Activated CD4-positive, alpha-beta T cell treated with anti-CD3 and anti-CD28 coated beads for 36 hours (primary cell): ENCODE results near the gene BCAP31. TPM values are rescaled to one million over a fixed set of nuclear protein-coding genes. Genes with fewer than 3 reads are reported as not detected.
A peak's percentile ranks its signal among the peaks of the same experiment; 100 is the strongest.

Experiments used
- ATAC-seq: fragments of 200-7000 bp; cut with Tn5 transposase; one replicate; pipeline ENCODE4 v1.10.0; 2021; ENCODE audit warnings: mild to moderate bottlenecking, moderate library complexity
- CTCF ChIA-PET: fragments of 350-600 bp; sonication (Branson Sonifier 250); formaldehyde crosslinking; loops from one replicate; lab custom pipeline; 2021; ENCODE audit warnings: antibody characterized with exemption; lab: Charles Lee
- POLR2A ChIA-PET: fragments of 350-600 bp; sonication (Branson Sonifier 250); formaldehyde crosslinking; loops from one replicate; lab custom pipeline; 2021; ENCODE audit warnings: antibody characterized with exemption, inconsistent platforms; lab: Charles Lee
- DNase-seq: peaks from one replicate; pipeline ENCODE4 v3.0.0-alpha.2; 2020
- H3K27ac Mint-ChIP-seq: one replicate; pipeline ENCODE4 v1.8.0; 2021; ENCODE audit warnings: mixed read lengths
- H3K27me3 Mint-ChIP-seq: one replicate; pipeline ENCODE4 v1.8.0; 2021; ENCODE audit warnings: mixed read lengths
- H3K36me3 Mint-ChIP-seq: one replicate; pipeline ENCODE4 v1.8.0; 2021; ENCODE audit warnings: low read depth, mixed read lengths
- H3K4me1 Mint-ChIP-seq: one replicate; pipeline ENCODE4 v1.8.0; 2021; ENCODE audit warnings: mixed read lengths
- H3K4me3 Mint-ChIP-seq: one replicate; pipeline ENCODE4 v1.8.0; 2021; ENCODE audit warnings: mild to moderate bottlenecking, moderate library complexity, mixed read lengths
- H3K9me3 Mint-ChIP-seq: one replicate; pipeline ENCODE4 v1.8.0; 2021; ENCODE audit warnings: low read depth, mixed read lengths
- intact Hi-C, 2 experiments: fragments of 100-400 bp; cut with DNase I in 1 of 2; cut with micrococcal nuclease in 1 of 2; formaldehyde crosslinking; loops; one replicate each; pipeline versions ENCODE4 v1.14.2 to v1.15.1; 2022 to 2024; cut with DNase I, micrococcal nuclease
- total RNA-seq, 2 experiments: library from RNA; stranded (reverse); gene quantifications; one replicate each; pipeline ENCODE4 v1.2.3, GENCODE V29; 2021

BCAP31 gene
- total RNA-seq, 2 experiments from 2014 or later: 78.0 to 106 TPM

- Mint-ChIP-seq H3K36me3 (peaks cover 24% of the 10 kb centered on the region), H3K4me3 (peak overlapping the region; percentile 89), H3K9me3 (no peaks in the 10 kb centered on the region), H3K4me1 (peaks cover 23% of the 10 kb centered on the region), H3K27ac (peak overlapping the region; percentile 87), H3K27me3 (no peaks in the 10 kb centered on the region)
- peak; percentile 71 for DNase-seq
- intact Hi-C loops: loop anchor here (1.0 to 10.0 kb wide), 12 partner anchors 71 to 824 kb away; partner anchors contain the start of genes HAUS7 (in 2 of the 2), IDH3G (in 2 of the 2), SSR4 (in 2 of the 2) and CCNQ (in 1 of the 2)
- ATAC-seq: peak; percentile 20
- CTCF ChIA-PET: interaction anchor here (0.6 to 1.4 kb wide), 3 partner anchors 15 to 1075 kb away, joined by 3 to 4 read pairs (median 3); no protein-coding TSS in a partner anchor
- POLR2A ChIA-PET: no interaction called here
These were observed 586 bp downstream of the BCAP31 start for GRCh38 chrX:153723351-153724251.

- Mint-ChIP-seq H3K4me3 (peak overlapping the region; percentile 89), H3K9me3 (no peaks in the 10 kb centered on the region), H3K27ac (peak overlapping the region; percentile 87), H3K36me3 (peaks cover 25% of the 10 kb centered on the region), H3K4me1 (peaks cover 24% of the 10 kb centered on the region), H3K27me3 (no peaks in the 10 kb centered on the region)
- ATAC-seq (no peak), DNase-seq (no peak)
- intact Hi-C loops: loop anchor here (5.0 to 10.0 kb wide), 4 partner anchors 251 to 762 kb away; partner anchors contain the start of genes EMD (in 1 of the 2), FLNA (in 1 of the 2), HAUS7 (in 1 of the 2) and MECP2 (in 1 of the 2)
- ChIA-PET POLR2A (no interaction called here), CTCF (interaction anchor here (0.7 to 1.4 kb wide), 3 partner anchors 14 to 1076 kb away, joined by 3 to 4 read pairs (median 4); no protein-coding TSS in a partner anchor)
These were observed 1.4 kb downstream of the BCAP31 start for GRCh38 chrX:153722704-153723350.

GRCh38 chrX:153719701-153720100 is 4.5 kb downstream of the BCAP31 start:
- peaks cover 14% of the 10 kb centered on the region for H3K4me1 Mint-ChIP-seq
- H3K27ac Mint-ChIP-seq: no peak overlapping the region
- ChIA-PET POLR2A (no interaction called here), CTCF (no interaction called here)
- no peaks in the 10 kb centered on the region for H3K9me3 Mint-ChIP-seq
- peaks cover 41% of the 10 kb centered on the region for H3K36me3 Mint-ChIP-seq
- intact Hi-C loops: loop anchor here (5.0 to 10.0 kb wide), 4 partner anchors 247 to 765 kb away; partner anchors contain the start of genes EMD (in 1 of the 2), FLNA (in 1 of the 2), HAUS7 (in 1 of the 2) and MECP2 (in 1 of the 2)
- ATAC-seq (no peak), DNase-seq (no peak)
- H3K4me3 Mint-ChIP-seq: no peak overlapping the region
- no peaks in the 10 kb centered on the region for H3K27me3 Mint-ChIP-seq

- intact Hi-C loops: no loop called here
These were observed 4.9 kb downstream of the BCAP31 start for GRCh38 chrX:153719238-153719637.

GRCh38 chrX:153717445-153717844 is 6.7 kb downstream of the BCAP31 start:
- H3K9me3 Mint-ChIP-seq: no peaks in the 10 kb centered on the region
- POLR2A ChIA-PET: no interaction called here
- no peak for ATAC-seq
- intact Hi-C loops: no loop called here
- no peak overlapping the region for H3K4me3 Mint-ChIP-seq
- CTCF ChIA-PET: no interaction called here
- peaks cover 10% of the 10 kb centered on the region for H3K4me1 Mint-ChIP-seq
- no peaks in the 10 kb centered on the region for H3K27me3 Mint-ChIP-seq
- H3K36me3 Mint-ChIP-seq: peaks cover 49% of the 10 kb centered on the region
- DNase-seq: no peak
- H3K27ac Mint-ChIP-seq: no peak overlapping the region

More at GRCh38 chrX:153719238-153719637, 4.9 kb downstream of the BCAP31 start:
- Mint-ChIP-seq H3K27ac (no peak overlapping the region), H3K36me3 (peaks cover 45% of the 10 kb centered on the region), H3K9me3 (no peaks in the 10 kb centered on the region), H3K4me1 (peaks cover 14% of the 10 kb centered on the region), H3K4me3 (no peak overlapping the region), H3K27me3 (no peaks in the 10 kb centered on the region)
- ChIA-PET CTCF (no interaction called here), POLR2A (no interaction called here)
- no peak for ATAC-seq
- DNase-seq: no peak

- peaks cover 4% of the 10 kb centered on the region for H3K4me1 Mint-ChIP-seq
- H3K9me3 Mint-ChIP-seq: no peaks in the 10 kb centered on the region
- CTCF ChIA-PET: no interaction called here
- intact Hi-C loops: no loop called here
- no peak overlapping the region for H3K27ac Mint-ChIP-seq
- POLR2A ChIA-PET: no interaction called here
- no peaks in the 10 kb centered on the region for H3K27me3 Mint-ChIP-seq
- ATAC-seq (no peak), DNase-seq (no peak)
- H3K36me3 Mint-ChIP-seq: peaks cover 44% of the 10 kb centered on the region
- no peak overlapping the region for H3K4me3 Mint-ChIP-seq
These were observed 9.9 kb downstream of the BCAP31 start for GRCh38 chrX:153714256-153714655.

- intact Hi-C loops: no loop called here
- no peaks in the 10 kb centered on the region for H3K9me3 Mint-ChIP-seq
- H3K36me3 Mint-ChIP-seq: peaks cover 26% of the 10 kb centered on the region
- DNase-seq (no peak), ATAC-seq (no peak)
- no peak overlapping the region for H3K4me3 Mint-ChIP-seq
- H3K27ac Mint-ChIP-seq: no peak overlapping the region
- ChIA-PET CTCF (interaction anchor here (1.2 kb wide), 1 partner anchor 171 kb away, joined by 3 read pairs; no protein-coding TSS in a partner anchor), POLR2A (no interaction called here)
- H3K27me3 Mint-ChIP-seq: no peaks in the 10 kb centered on the region
- no peaks in the 10 kb centered on the region for H3K4me1 Mint-ChIP-seq
These were observed 14.2 kb downstream of the BCAP31 start for GRCh38 chrX:153709726-153710674.

- H3K9me3 Mint-ChIP-seq: no peaks in the 10 kb centered on the region
- H3K27ac Mint-ChIP-seq: no peak overlapping the region
- DNase-seq (peak; percentile 71), ATAC-seq (peak; percentile 94)
- CTCF ChIA-PET: interaction anchor here (0.6 to 1.2 kb wide), 3 partner anchors 14 to 169 kb away, joined by 3 to 4 read pairs (median 3); no protein-coding TSS in a partner anchor
- H3K27me3 Mint-ChIP-seq: no peaks in the 10 kb centered on the region
- H3K4me3 Mint-ChIP-seq: no peak overlapping the region
- intact Hi-C loops: no loop called here
- POLR2A ChIA-PET: no interaction called here
- peaks cover 18% of the 10 kb centered on the region for H3K36me3 Mint-ChIP-seq
- H3K4me1 Mint-ChIP-seq: no peaks in the 10 kb centered on the region
These were observed 15.8 kb downstream of the BCAP31 start for GRCh38 chrX:153708415-153708814.

- H3K4me1 Mint-ChIP-seq: no peaks in the 10 kb centered on the region
- H3K27ac Mint-ChIP-seq: no peak overlapping the region
- H3K9me3 Mint-ChIP-seq: no peaks in the 10 kb centered on the region
- POLR2A ChIA-PET: no interaction called here
- CTCF ChIA-PET: no interaction called here
- intact Hi-C loops: no loop called here
- H3K27me3 Mint-ChIP-seq: no peaks in the 10 kb centered on the region
- DNase-seq (no peak), ATAC-seq (no peak)
- no peak overlapping the region for H3K4me3 Mint-ChIP-seq
- H3K36me3 Mint-ChIP-seq: peaks cover 15% of the 10 kb centered on the region
These were observed 16.8 kb downstream of the BCAP31 start for GRCh38 chrX:153707406-153707805.

- peaks cover 15% of the 10 kb centered on the region for H3K36me3 Mint-ChIP-seq
- POLR2A ChIA-PET: no interaction called here
- DNase-seq: no peak
- no peak overlapping the region for H3K27ac Mint-ChIP-seq
- intact Hi-C loops: no loop called here
- CTCF ChIA-PET: no interaction called here
- no peak overlapping the region for H3K4me3 Mint-ChIP-seq
- H3K27me3 Mint-ChIP-seq: no peaks in the 10 kb centered on the region
- no peaks in the 10 kb centered on the region for H3K9me3 Mint-ChIP-seq
- H3K4me1 Mint-ChIP-seq: no peaks in the 10 kb centered on the region
- no peak for ATAC-seq
These were observed 17.4 kb downstream of the BCAP31 start for GRCh38 chrX:153706799-153707198.
